Panc1 (cell line): ENCODE results near the gene DAGLA. TPM values are rescaled to one million over a fixed set of nuclear protein-coding genes. Genes with fewer than 3 reads are reported as not detected.

ENCODE experiments used
- ATAC-seq: fragments of 200-7000 bp; cut with Tn5 transposase; 2 replicates; pipeline ENCODE4 v1.9.1; 2020; ENCODE audit warnings: mild to moderate bottlenecking, moderate library complexity
- BruUV-seq: library from RNA; stranded (reverse); fragments of 400-500 nt; replicated peaks from 2 replicates; lab custom pipeline; 2021; lab: Mats Ljungman, UMichigan
- CTCF ChIA-PET: fragments of 300-600 bp; sonication (Branson Sonifier 250); formaldehyde crosslinking; loops from one replicate; lab custom pipeline; 2022; ENCODE audit warnings: antibody characterized with exemption; lab: Charles Lee
- POLR2A ChIA-PET: fragments of 300-600 bp; sonication (Branson Sonifier 250); formaldehyde crosslinking; loops from one replicate; lab custom pipeline; 2022; ENCODE audit warnings: antibody characterized with exemption; lab: Charles Lee
- DNase-seq: peaks from one replicate; pipeline ENCODE4 v3.0.0-alpha.2; 2010; ENCODE audit warnings: low read depth, low spot score
- H3K27ac ChIP-seq: 2 replicates; pipeline ENCODE4 v1.5.1; 2011; ENCODE audit warnings: mild to moderate bottlenecking, low read length, inconsistent platforms
- H3K27me3 ChIP-seq: fragments of 200-500 bp; sonication (Bioruptor generic); 2 replicates; pipeline ENCODE4 v1.6.0; 2014; ENCODE audit warnings: low read length, inconsistent platforms; ENCODE audit not compliant: control insufficient read depth, insufficient read depth
- H3K36me3 ChIP-seq: fragments of 200-500 bp; sonication (Bioruptor generic); 2 replicates; pipeline ENCODE4 v1.5.1; 2014; ENCODE audit warnings: inconsistent platforms, mild to moderate bottlenecking, low read length, moderate library complexity; ENCODE audit not compliant: control insufficient read depth, insufficient read depth
- H3K4me1 ChIP-seq: 2 replicates; pipeline ENCODE4 v1.5.1; 2011; ENCODE audit warnings: inconsistent platforms, mild to moderate bottlenecking, low read length, moderate library complexity; ENCODE audit not compliant: control insufficient read depth, insufficient read depth
- H3K4me3 ChIP-seq, 2 experiments: 2 replicates each; pipeline ENCODE4 v1.5.1; 2011 to 2012; ENCODE audit warnings: low read depth in 2 of 2, low read length in 2 of 2, mild to moderate bottlenecking in 2 of 2, inconsistent platforms in 1 of 2, moderate library complexity in 1 of 2
- H3K9me3 ChIP-seq: fragments of 200-500 bp; sonication (Bioruptor generic); 2 replicates; pipeline ENCODE4 v1.5.1; 2014; ENCODE audit warnings: low read depth, mild to moderate bottlenecking, inconsistent platforms, low read length, moderate library complexity; ENCODE audit not compliant: control insufficient read depth, insufficient read depth
- POLR2AphosphoS5 ChIP-seq: IDR thresholded peaks from 2 replicates; pipeline ENCODE4 v1.6.1; 2012; ENCODE audit warnings: mild to moderate bottlenecking, low read depth, low read length, moderate library complexity
- REST ChIP-seq, 2 experiments: IDR thresholded peaks; 2 replicates each; pipeline ENCODE4 v1.6.1; 2011 to 2012; ENCODE audit warnings: low read depth in 2 of 2, control low read depth in 1 of 2, low read length in 1 of 2, mild to moderate bottlenecking in 1 of 2, moderate library complexity in 1 of 2; ENCODE audit not compliant: insufficient read depth in 1 of 2
- SIN3A ChIP-seq: IDR thresholded peaks from 2 replicates; pipeline ENCODE4 v1.6.1; 2012; ENCODE audit warnings: low read depth, mild to moderate bottlenecking, low read length, moderate library complexity, borderline replicate concordance; ENCODE audit not compliant: insufficient read depth
- TCF7L2 ChIP-seq: IDR thresholded peaks from 2 replicates; pipeline ENCODE4 v1.6.1; 2011; ENCODE audit warnings: mild to moderate bottlenecking, low read depth, low read length, inconsistent platforms
- in situ Hi-C: cut with HindIII; loops from 2 replicates; pipeline ENCODE4 v1.10.0; 2016; ENCODE audit warnings: low sequenced_read_pairs, low pct_unique_long_range_greater_than_20kb
- intact Hi-C: fragments of 100-400 bp; cut with micrococcal nuclease; formaldehyde crosslinking; loops from one replicate; pipeline ENCODE4 v1.10.0; 2022; ENCODE audit not compliant: unreplicated experiment
- total RNA-seq: library from RNA; stranded (reverse); gene quantifications from one replicate; pipeline ENCODE4 v1.2.1, GENCODE V29; 2021; ENCODE audit not compliant: unreplicated experiment
- TF ChIP-seq, protein P1 (sequence below): fragments of 450-650 bp; IDR thresholded peaks from 2 replicates; pipeline ENCODE4 v1.5.1; 2017; ENCODE audit warnings: mild to moderate bottlenecking

The DAGLA gene
- total RNA-seq, 1 experiment from 2014 or later = 6.4 TPM

DNA sequence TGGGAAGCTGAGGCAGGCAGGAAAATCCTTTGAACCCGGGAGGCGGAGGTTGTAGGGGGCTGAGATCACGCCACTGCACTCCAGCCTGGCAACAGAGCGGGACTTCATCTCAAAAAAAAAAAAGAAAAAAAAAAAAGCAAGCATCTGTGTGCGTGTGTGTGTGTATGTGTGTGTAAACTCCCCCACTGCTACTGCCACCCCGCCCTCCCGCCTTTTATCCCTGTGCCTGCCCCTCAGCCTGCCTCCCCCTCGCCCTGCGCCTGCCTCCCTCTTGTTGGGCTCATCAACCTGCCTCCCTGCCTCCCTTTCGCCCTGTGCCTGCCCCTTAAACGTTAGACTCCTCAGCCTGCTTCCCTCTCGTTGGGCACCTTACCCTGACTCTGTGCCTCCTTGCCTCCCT lies 94.2 kb downstream of the DAGLA start:
- DNase-seq = no peak
- Histone ChIP-seq H3K27ac (no peak overlapping the region), H3K4me1 (peaks cover 3% of the 10 kb centered on the region), H3K27me3 (no peaks in the 10 kb centered on the region), H3K36me3 (no peaks in the 10 kb centered on the region), H3K4me3 (no peak overlapping the region), H3K9me3 (no peaks in the 10 kb centered on the region)
- in situ Hi-C loops = no loop called here
- CTCF ChIA-PET = no interaction called here
- no TSS peak for BruUV-seq
- ATAC-seq = no peak
- POLR2A ChIA-PET = no interaction called here
- intact Hi-C loops = no loop called here
- TF ChIP-seq POLR2AphosphoS5 = no peak
- TF ChIP-seq, protein P1, sequence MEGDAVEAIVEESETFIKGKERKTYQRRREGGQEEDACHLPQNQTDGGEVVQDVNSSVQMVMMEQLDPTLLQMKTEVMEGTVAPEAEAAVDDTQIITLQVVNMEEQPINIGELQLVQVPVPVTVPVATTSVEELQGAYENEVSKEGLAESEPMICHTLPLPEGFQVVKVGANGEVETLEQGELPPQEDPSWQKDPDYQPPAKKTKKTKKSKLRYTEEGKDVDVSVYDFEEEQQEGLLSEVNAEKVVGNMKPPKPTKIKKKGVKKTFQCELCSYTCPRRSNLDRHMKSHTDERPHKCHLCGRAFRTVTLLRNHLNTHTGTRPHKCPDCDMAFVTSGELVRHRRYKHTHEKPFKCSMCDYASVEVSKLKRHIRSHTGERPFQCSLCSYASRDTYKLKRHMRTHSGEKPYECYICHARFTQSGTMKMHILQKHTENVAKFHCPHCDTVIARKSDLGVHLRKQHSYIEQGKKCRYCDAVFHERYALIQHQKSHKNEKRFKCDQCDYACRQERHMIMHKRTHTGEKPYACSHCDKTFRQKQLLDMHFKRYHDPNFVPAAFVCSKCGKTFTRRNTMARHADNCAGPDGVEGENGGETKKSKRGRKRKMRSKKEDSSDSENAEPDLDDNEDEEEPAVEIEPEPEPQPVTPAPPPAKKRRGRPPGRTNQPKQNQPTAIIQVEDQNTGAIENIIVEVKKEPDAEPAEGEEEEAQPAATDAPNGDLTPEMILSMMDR = no peak
- no peak for TF ChIP-seq REST (IDR thresholded peaks at IDR 0.05; ENCODE audit: insufficient read depth in 1 of 2, low read depth in 2 of 2, low read length in 1 of 2)
- no peak for TF ChIP-seq TCF7L2
- TF ChIP-seq SIN3A = no peak

- H3K4me1 ChIP-seq = peaks cover 3% of the 10 kb centered on the region
- no peaks in the 10 kb centered on the region for H3K27me3 ChIP-seq
- in situ Hi-C loops = no loop called here
- no TSS peak for BruUV-seq
- TF ChIP-seq POLR2AphosphoS5 = no peak
- TF ChIP-seq, protein P1 = no peak
- no peak for TF ChIP-seq TCF7L2
- TF ChIP-seq SIN3A = no peak
- TF ChIP-seq REST (IDR thresholded peaks at IDR 0.05; ENCODE audit: insufficient read depth in 1 of 2, low read depth in 2 of 2, low read length in 1 of 2) = no peak
- intact Hi-C loops = no loop called here
- no peaks in the 10 kb centered on the region for H3K9me3 ChIP-seq
- POLR2A ChIA-PET = interaction anchor here (0.6 kb wide), 1 partner anchor 1445 kb away, joined by 15 read pairs; no protein-coding TSS in a partner anchor
- ATAC-seq = no peak
- H3K36me3 ChIP-seq = no peaks in the 10 kb centered on the region
- H3K27ac ChIP-seq = no peak overlapping the region
- no peak for DNase-seq
- no peak overlapping the region for H3K4me3 ChIP-seq
- CTCF ChIA-PET = interaction anchor here (0.7 kb wide), 1 partner anchor 9 kb away, joined by 3 read pairs; no protein-coding TSS in a partner anchor
Observed at GRCh38 chr11:61775106-61775505, 94.9 kb downstream of the DAGLA start.
